ENCODE data around the gene ECT2L. TPM values are rescaled to one million over a fixed set of nuclear protein-coding genes. Genes with fewer than 3 reads are reported as not detected.

ECT2L gene
- total RNA-seq, 6 experiments from 2014 or later = not detected

DNA sequence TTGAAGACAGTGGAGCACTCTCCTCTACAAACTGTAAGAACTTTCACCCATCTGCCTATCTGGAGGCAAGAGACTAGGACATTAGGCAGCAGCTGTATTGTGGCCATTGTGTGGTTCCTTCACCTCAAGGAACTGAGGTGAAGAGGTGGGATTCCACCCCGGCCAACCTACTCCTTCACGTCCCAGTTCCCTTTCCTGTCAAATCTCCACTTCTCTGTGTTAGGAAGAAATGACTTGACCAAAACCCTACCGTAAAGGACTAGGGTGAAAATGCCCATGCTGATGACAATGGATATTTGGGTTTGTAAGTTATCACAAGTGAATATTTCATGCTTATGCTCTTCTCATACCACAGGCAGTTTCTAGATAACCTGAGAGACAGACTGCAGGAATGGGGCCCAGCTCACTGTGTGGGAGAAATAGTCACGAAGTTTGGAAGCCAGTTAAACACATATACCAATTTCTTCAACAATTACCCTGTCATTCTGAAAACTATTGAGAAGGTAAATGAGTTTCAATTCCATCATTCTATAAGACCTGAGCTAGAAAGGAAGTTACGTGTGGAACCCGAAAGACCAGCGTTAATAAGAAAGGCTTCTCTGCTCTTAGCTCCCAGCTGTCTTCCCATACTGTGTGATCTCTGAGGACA, 86.6 kb downstream of the ECT2L start:
- intact Hi-C loops (cut with DNase I) = no loop called here
- Histone ChIP-seq H3K27ac (no peak overlapping the region), H3K27me3 (no peaks in the 10 kb centered on the region), H3K4me3 (no peak overlapping the region), H3K36me3 (no peaks in the 10 kb centered on the region), H3K9me3 (no peaks in the 10 kb centered on the region), H3K4me1 (no peaks in the 10 kb centered on the region)
- ATAC-seq (no peak), DNase-seq (no peak)
- TF ChIP-seq, protein P1, sequence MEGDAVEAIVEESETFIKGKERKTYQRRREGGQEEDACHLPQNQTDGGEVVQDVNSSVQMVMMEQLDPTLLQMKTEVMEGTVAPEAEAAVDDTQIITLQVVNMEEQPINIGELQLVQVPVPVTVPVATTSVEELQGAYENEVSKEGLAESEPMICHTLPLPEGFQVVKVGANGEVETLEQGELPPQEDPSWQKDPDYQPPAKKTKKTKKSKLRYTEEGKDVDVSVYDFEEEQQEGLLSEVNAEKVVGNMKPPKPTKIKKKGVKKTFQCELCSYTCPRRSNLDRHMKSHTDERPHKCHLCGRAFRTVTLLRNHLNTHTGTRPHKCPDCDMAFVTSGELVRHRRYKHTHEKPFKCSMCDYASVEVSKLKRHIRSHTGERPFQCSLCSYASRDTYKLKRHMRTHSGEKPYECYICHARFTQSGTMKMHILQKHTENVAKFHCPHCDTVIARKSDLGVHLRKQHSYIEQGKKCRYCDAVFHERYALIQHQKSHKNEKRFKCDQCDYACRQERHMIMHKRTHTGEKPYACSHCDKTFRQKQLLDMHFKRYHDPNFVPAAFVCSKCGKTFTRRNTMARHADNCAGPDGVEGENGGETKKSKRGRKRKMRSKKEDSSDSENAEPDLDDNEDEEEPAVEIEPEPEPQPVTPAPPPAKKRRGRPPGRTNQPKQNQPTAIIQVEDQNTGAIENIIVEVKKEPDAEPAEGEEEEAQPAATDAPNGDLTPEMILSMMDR (IDR thresholded peaks at IDR 0.05) = no peak
- TF ChIP-seq POLR2A (IDR thresholded peaks at IDR 0.05) = no peak
- WGBS (ENCODE audit: insufficient coverage, low coverage, low lambda C conversion rate, missing lambda C conversion rate) = 86% methylated on average over 7 of the region's 7 CpGs

DNA sequence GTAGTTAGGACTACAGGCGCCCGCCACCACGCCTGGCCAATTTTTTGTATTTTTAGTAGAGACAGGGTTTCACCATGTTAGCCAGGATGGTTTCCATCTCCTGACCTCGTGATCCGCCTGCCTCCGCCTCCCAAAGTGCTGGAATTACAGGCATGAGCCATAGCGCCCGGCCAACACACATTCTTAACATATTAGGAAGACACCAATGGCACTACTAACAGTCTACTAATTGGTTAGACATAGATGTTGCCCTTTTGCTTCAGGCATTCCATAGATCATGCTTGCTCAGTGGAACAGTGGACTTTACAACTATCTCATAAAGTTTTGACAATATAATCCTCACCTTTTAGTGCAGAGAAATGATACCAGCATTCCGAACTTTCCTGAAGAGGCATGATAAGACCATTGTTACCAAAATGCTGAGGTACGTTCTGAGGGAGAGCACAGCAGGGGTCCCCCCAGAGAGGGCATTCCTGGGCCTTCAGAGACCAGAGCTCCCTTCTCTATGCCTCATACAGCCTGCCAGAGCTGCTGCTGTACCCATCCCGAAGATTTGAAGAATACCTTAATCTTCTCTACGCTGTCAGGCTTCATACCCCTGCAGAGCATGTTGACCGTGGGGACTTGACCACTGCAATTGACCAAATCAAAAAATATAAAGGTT, 89.4 kb downstream of the ECT2L start:
- TF ChIP-seq, protein P1 (IDR thresholded peaks at IDR 0.05) = no peak
- no peak for TF ChIP-seq POLR2A (IDR thresholded peaks at IDR 0.05)
- H3K27me3 ChIP-seq = no peaks in the 10 kb centered on the region
- H3K4me1 ChIP-seq = no peaks in the 10 kb centered on the region
- no peak overlapping the region for H3K27ac ChIP-seq
- 80% methylated on average over 10 of the region's 13 CpGs for WGBS (ENCODE audit: insufficient coverage, low coverage, low lambda C conversion rate, missing lambda C conversion rate)
- no peak for ATAC-seq
- no peaks in the 10 kb centered on the region for H3K36me3 ChIP-seq
- intact Hi-C loops (cut with DNase I) = no loop called here
- no peaks in the 10 kb centered on the region for H3K9me3 ChIP-seq
- no peak for DNase-seq
- no peak overlapping the region for H3K4me3 ChIP-seq

DNA sequence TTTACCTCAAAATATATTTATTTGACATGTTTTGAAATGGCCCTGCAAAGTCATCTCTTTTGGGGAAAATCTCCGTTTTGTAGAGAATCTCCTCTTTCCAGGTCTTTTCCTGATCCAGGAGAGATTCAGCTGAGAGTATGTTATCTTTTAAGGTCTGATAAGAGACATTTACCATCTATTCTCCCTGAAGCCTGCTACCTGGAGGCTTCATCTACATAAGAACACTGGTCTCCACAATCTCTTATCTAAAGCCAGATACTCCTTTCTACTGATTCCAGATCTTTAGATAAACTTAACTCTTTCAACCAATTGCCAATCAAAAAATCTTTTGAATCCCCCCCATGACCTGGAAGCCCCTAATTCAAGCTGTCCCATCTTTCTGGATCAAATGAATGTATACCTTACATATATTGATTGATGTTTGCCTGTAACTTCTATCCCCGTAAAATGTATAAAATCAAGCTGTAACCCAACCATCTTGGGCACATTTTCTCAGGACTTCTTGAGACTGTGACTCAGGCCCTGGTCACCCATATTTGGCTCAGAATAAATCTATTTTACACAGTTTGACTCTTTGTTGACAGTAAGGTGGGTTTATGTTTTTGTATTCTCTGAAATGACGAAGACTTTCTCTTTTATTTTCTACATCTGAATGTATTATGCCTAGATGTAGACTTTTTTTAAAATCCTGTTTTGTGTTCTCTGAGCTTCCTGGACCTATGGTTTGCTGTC, 95.5 kb downstream of the ECT2L start:
- no peak for TF ChIP-seq POLR2A (IDR thresholded peaks at IDR 0.05)
- TF ChIP-seq, protein P1 (IDR thresholded peaks at IDR 0.05) = no peak
- no peak overlapping the region for H3K27ac ChIP-seq
- H3K4me1 ChIP-seq = no peaks in the 10 kb centered on the region
- H3K36me3 ChIP-seq = no peaks in the 10 kb centered on the region
- 86% methylated on average over 3 of the region's 3 CpGs for WGBS (ENCODE audit: insufficient coverage, low coverage, low lambda C conversion rate, missing lambda C conversion rate)
- no peak overlapping the region for H3K4me3 ChIP-seq
- ATAC-seq = no peak
- no peaks in the 10 kb centered on the region for H3K27me3 ChIP-seq
- no peaks in the 10 kb centered on the region for H3K9me3 ChIP-seq
- intact Hi-C loops (cut with DNase I) = no loop called here
- DNase-seq = no peak

DNA sequence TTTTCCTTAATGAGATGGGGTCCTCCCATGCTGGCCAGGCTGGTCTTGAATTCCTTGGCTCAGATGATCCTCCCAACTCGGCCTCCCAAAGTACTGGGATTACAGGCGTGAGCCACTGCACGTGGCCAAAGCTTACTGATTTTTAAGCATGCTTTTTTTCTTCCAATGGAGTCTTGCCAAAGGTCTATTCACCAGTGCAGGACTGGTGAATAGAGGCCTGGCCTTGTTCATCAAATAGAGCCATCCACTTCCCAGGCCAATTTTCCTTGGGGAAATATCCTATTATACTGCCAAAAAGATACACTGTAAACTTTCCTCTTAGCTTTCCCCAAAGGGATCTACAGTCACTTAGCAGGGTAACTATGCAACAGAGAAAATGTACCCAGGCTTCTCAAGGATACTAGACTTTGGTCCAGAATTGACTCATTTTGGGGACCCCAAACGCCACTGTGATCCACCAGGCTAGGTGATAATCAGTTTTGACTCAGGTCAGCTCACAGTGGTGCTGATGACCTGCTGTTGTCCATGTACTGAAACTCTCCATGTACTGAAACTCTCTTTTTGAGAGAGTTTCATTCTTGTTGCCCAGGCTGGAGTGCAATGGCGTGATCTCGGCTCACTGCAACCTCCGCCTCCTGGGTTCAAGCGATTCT, 100.3 kb downstream of the ECT2L start:
- 98% methylated on average over 5 of the region's 8 CpGs for WGBS (ENCODE audit: insufficient coverage, low coverage, low lambda C conversion rate, missing lambda C conversion rate)
- no peak for DNase-seq
- TF ChIP-seq POLR2A (IDR thresholded peaks at IDR 0.05) = no peak
- TF ChIP-seq, protein P1 (IDR thresholded peaks at IDR 0.05) = no peak
- Histone ChIP-seq H3K9me3 (no peaks in the 10 kb centered on the region), H3K36me3 (peaks cover 0 to 7% (median 3%) of the 10 kb centered on the region in 4 donors), H3K27ac (no peak overlapping the region), H3K4me3 (no peak overlapping the region), H3K27me3 (no peaks in the 10 kb centered on the region), H3K4me1 (no peaks in the 10 kb centered on the region)
- intact Hi-C loops (cut with DNase I) = no loop called here
- no peak for ATAC-seq
